Neuronal stem cell (in vitro differentiated cells): ENCODE data around the gene TMEM132D.

Experiments used
- DNase-seq: peaks from one replicate; pipeline ENCODE4 v3.0.0-alpha.2; 2013; ENCODE audit warnings: low spot score
- H2AFZ ChIP-seq: one replicate; pipeline ENCODE4 v1.6.1; 2013; ENCODE audit warnings: mild to moderate bottlenecking, low read length, inconsistent platforms
- H2AK5ac ChIP-seq: 2 replicates; pipeline ENCODE4 v1.6.1; 2013; ENCODE audit warnings: low read depth, mild to moderate bottlenecking, inconsistent platforms, low read length, moderate library complexity, mixed read lengths
- H2BK120ac ChIP-seq: 2 replicates; pipeline ENCODE4 v1.6.1; 2013; ENCODE audit warnings: low read depth, mild to moderate bottlenecking, inconsistent platforms, low read length, moderate library complexity, mixed read lengths
- H2BK12ac ChIP-seq: one replicate; pipeline ENCODE4 v1.6.1; 2013; ENCODE audit warnings: low read length, inconsistent platforms
- H2BK15ac ChIP-seq: 2 replicates; pipeline ENCODE4 v1.6.1; 2013; ENCODE audit warnings: mild to moderate bottlenecking, low read length, inconsistent platforms, mixed read lengths
- H2BK5ac ChIP-seq: one replicate; pipeline ENCODE4 v1.6.1; 2013; ENCODE audit warnings: inconsistent platforms, mild to moderate bottlenecking, low read length, moderate library complexity
- H3K14ac ChIP-seq: one replicate; pipeline ENCODE4 v1.6.1; 2013; ENCODE audit warnings: low read length, inconsistent platforms
- H3K18ac ChIP-seq: 2 replicates; pipeline ENCODE4 v1.6.1; 2013; ENCODE audit warnings: low read length, inconsistent platforms
- H3K23ac ChIP-seq: 2 replicates; pipeline ENCODE4 v1.6.1; 2013; ENCODE audit warnings: low read depth, mild to moderate bottlenecking, mixed read lengths, low read length, inconsistent platforms; ENCODE audit not compliant: poor library complexity
- H3K27ac ChIP-seq: replicated peaks from 3 replicates; pipeline ENCODE4 v1.5.1; 2013; ENCODE audit warnings: low read length, inconsistent platforms
- H3K27me3 ChIP-seq, 3 experiments: 2 replicates each; pipeline ENCODE4 v1.6.1; 2013; ENCODE audit warnings: low read length in 3 of 3, mild to moderate bottlenecking in 2 of 3, inconsistent platforms in 1 of 3, low read depth in 1 of 3, mixed read lengths in 1 of 3, moderate library complexity in 1 of 3; ENCODE audit not compliant: control insufficient read depth in 3 of 3, insufficient read depth in 3 of 3
- H3K36me3 ChIP-seq, 2 donors: replicated peaks in 1 of 2; 2 replicates each; pipeline ENCODE4 v1.6.1; 2013; ENCODE audit warnings: low read length in 2 of 2; ENCODE audit not compliant: control insufficient read depth in 2 of 2, insufficient read depth in 2 of 2
- H3K4ac ChIP-seq: 2 replicates; pipeline ENCODE4 v1.6.1; 2013; ENCODE audit warnings: inconsistent platforms, mild to moderate bottlenecking, low read length, moderate library complexity
- H3K4me1 ChIP-seq, 2 donors: 1 replicate in 1 of 2; 2 replicates in 1 of 2; pipeline ENCODE4 v1.6.1; 2013; ENCODE audit warnings: low read length in 2 of 2, low read depth in 1 of 2; ENCODE audit not compliant: control insufficient read depth in 2 of 2, insufficient read depth in 1 of 2
- H3K4me2 ChIP-seq: one replicate; pipeline ENCODE4 v1.6.1; 2013; ENCODE audit warnings: mild to moderate bottlenecking, low read length, inconsistent platforms; ENCODE audit not compliant: insufficient read depth, poor library complexity, severe bottlenecking
- H3K4me3 ChIP-seq, 2 donors: 2 replicates each; pipeline ENCODE4 v1.5.1; 2013; ENCODE audit warnings: low read length in 2 of 2, mild to moderate bottlenecking in 2 of 2, inconsistent platforms in 1 of 2, moderate library complexity in 1 of 2
- H3K79me1 ChIP-seq: one replicate; pipeline ENCODE4 v1.6.1; 2013; ENCODE audit warnings: low read depth, mild to moderate bottlenecking, inconsistent platforms, low read length, moderate library complexity
- H3K9ac ChIP-seq: one replicate; pipeline ENCODE4 v1.6.1; 2013; ENCODE audit warnings: mild to moderate bottlenecking, low read depth, low read length, inconsistent platforms; ENCODE audit not compliant: poor library complexity
- H3K9me3 ChIP-seq, 2 donors: replicated peaks in 1 of 2; 2 replicates each; pipeline versions ENCODE3 to v1.6.1; 2013; ENCODE audit warnings: low read length in 2 of 2, mild to moderate bottlenecking in 2 of 2, inconsistent platforms in 1 of 2, low read depth in 1 of 2, mixed read lengths in 1 of 2, moderate library complexity in 1 of 2; ENCODE audit not compliant: control insufficient read depth in 2 of 2, insufficient read depth in 1 of 2
- H4K8ac ChIP-seq: one replicate; pipeline ENCODE4 v1.6.1; 2013; ENCODE audit warnings: low read depth, mild to moderate bottlenecking, inconsistent platforms, low read length, moderate library complexity
- H4K91ac ChIP-seq: one replicate; pipeline ENCODE4 v1.6.1; 2013; ENCODE audit warnings: low read length, low read depth, mild to moderate bottlenecking, inconsistent platforms; ENCODE audit not compliant: poor library complexity
- WGBS, 2 donors: extraction: QIAGEN DNeasy Blood & Tissue Kit; methylation state at CpG; one replicate each; pipeline ENCODE4 v1.1.7; 2013; ENCODE audit warnings: missing lambda C conversion rate in 2 of 2, mixed read lengths in 1 of 2; ENCODE audit not compliant: insufficient read length in 2 of 2, insufficient replicate concordance in 1 of 2; ENCODE audit errors: extremely low coverage in 2 of 2; 5-methylcytosine and 5-hydroxymethylcytosine counted together

Gene TMEM132D

DNA sequence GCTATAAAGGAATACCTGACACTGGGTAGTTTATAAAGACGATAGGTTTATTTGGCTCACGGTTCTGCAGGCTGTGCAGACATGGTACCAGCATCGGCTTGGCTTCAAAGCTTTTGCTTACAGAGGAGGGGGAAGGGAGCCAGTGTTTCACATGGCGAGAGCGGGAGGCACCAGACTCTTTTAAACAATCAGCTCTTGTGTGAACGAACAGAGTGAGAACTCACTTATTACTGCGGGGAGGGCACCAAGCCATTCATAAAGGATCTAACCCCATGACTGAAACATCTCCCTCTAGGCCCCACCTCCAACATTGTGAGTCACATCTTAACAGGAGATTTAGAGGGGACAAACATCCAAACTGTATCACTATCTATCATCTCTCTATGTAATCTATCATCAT, 227.4 kb downstream of the TMEM132D start:
- Histone ChIP-seq H2BK12ac (no peak overlapping the region), H4K8ac (no peak overlapping the region), H3K9me3 (peaks cover 0 to 2% of the 10 kb centered on the region in 2 donors), H2BK5ac (no peak overlapping the region), H3K27me3 (no peaks in the 10 kb centered on the region), H3K79me1 (no peaks in the 10 kb centered on the region), H3K4me2 (no peak overlapping the region), H2BK15ac (no peak overlapping the region), H3K4me1 (no peaks in the 10 kb centered on the region), H3K18ac (no peak overlapping the region), H3K27ac (no peak overlapping the region), H2AFZ (no peak overlapping the region), H3K23ac (no peak overlapping the region), H4K91ac (no peak overlapping the region), H3K4me3 (no peak overlapping the region), H3K4ac (no peak overlapping the region), H3K14ac (no peak overlapping the region), H3K36me3 (no peaks in the 10 kb centered on the region), H2AK5ac (no peak overlapping the region), H3K9ac (no peak overlapping the region), H2BK120ac (no peak overlapping the region)
- DNase-seq: no peak
- WGBS, 2 donors: no CpG with 5 or more reads among the region's 7 CpGs

DNA sequence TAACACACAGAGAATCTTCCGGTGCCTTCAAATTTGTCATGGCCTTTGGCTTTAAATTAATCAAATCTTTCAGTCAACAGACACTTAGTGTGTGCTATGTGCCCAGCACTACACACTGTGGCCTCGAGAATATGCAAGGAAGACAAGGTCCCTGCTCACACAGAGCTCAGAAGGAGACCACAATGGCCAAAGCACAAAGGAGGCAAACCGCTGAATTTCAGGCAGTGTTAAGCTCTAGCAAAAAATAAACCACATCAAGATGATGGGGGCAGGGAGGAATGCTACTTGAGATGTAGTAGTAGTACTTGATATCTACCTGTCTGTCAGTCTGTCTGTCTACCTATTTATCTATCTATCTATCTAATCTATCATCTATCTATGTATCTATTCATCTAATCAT, 227.9 kb downstream of the TMEM132D start:
- no CpG with 5 or more reads among the region's 3 CpGs for WGBS, 2 donors
- Histone ChIP-seq H3K4me2 (no peak overlapping the region), H4K91ac (no peak overlapping the region), H3K23ac (no peak overlapping the region), H3K4ac (no peak overlapping the region), H3K18ac (no peak overlapping the region), H3K9me3 (peaks cover 0 to 2% of the 10 kb centered on the region in 2 donors), H2BK15ac (no peak overlapping the region), H2BK12ac (no peak overlapping the region), H3K27ac (no peak overlapping the region), H3K27me3 (no peaks in the 10 kb centered on the region), H3K36me3 (no peaks in the 10 kb centered on the region), H3K14ac (no peak overlapping the region), H3K79me1 (no peaks in the 10 kb centered on the region), H2BK5ac (no peak overlapping the region), H2AFZ (no peak overlapping the region), H3K9ac (no peak overlapping the region), H3K4me3 (no peak overlapping the region), H2BK120ac (no peak overlapping the region), H4K8ac (no peak overlapping the region), H3K4me1 (no peaks in the 10 kb centered on the region), H2AK5ac (no peak overlapping the region)
- DNase-seq: no peak

DNA sequence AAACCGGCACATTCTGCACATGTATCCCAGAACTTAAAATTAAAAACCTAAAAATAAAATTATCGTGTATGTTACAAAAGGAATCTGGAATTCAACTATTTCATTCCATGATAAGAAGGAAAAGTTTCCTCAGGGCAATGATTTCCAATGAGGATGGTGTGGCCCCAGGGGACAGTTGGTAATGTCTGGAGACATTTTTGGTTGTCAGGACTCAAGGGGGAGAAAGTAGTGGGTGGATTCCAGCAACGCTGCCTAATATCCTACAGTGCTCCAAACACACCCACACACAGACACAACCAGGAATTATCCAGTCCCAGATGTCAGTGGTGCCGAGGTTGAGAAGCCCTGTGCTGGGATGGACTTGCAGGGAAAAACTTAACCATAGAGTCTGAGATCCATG, 228.3 kb downstream of the TMEM132D start:
- Histone ChIP-seq H3K36me3 (no peaks in the 10 kb centered on the region), H3K27ac (no peak overlapping the region), H2BK120ac (no peak overlapping the region), H2BK5ac (no peak overlapping the region), H4K91ac (no peak overlapping the region), H3K79me1 (no peaks in the 10 kb centered on the region), H3K9ac (no peak overlapping the region), H3K4ac (no peak overlapping the region), H3K9me3 (no peaks in the 10 kb centered on the region), H3K4me2 (no peak overlapping the region), H2AFZ (no peak overlapping the region), H3K18ac (no peak overlapping the region), H3K4me1 (no peaks in the 10 kb centered on the region), H2BK12ac (no peak overlapping the region), H2BK15ac (no peak overlapping the region), H3K14ac (no peak overlapping the region), H4K8ac (no peak overlapping the region), H2AK5ac (no peak overlapping the region), H3K23ac (no peak overlapping the region), H3K27me3 (no peaks in the 10 kb centered on the region), H3K4me3 (no peak overlapping the region)
- DNase-seq: no peak
- WGBS, 2 donors: no CpG with 5 or more reads among the region's 4 CpGs

DNA sequence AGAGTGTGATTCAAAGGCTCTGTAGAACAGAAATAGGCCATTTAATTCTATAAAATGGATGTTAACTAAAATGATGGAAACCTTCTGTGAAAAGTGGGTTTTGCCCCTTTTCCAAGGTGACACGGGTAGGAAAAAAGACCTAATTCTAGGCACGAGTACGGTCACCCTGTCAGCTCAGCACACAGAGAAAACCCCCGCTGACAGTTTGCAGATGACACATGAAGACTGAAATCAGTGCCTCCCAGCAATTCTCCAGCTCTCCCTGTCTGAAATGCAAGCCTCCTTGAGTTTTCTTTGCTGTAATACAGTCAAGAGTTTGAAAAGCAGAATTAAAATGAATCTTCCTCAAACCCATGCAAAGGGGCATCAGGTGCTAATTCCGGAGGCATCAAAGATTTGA, 230.0 kb downstream of the TMEM132D start:
- no peaks in the 10 kb centered on the region for H3K79me1 ChIP-seq
- no peak overlapping the region for H3K14ac ChIP-seq
- no CpG with 5 or more reads among the region's 5 CpGs for WGBS, 2 donors
- H3K27me3 ChIP-seq: no peaks in the 10 kb centered on the region
- H2AK5ac ChIP-seq: no peak overlapping the region
- no peak overlapping the region for H3K23ac ChIP-seq
- H2BK120ac ChIP-seq: no peak overlapping the region
- no peak overlapping the region for H4K8ac ChIP-seq
- H3K9ac ChIP-seq: no peak overlapping the region
- no peak overlapping the region for H3K27ac ChIP-seq
- no peak for DNase-seq
- H3K36me3 ChIP-seq: no peaks in the 10 kb centered on the region
- H3K4me1 ChIP-seq: no peaks in the 10 kb centered on the region
- H3K4me2 ChIP-seq: no peak overlapping the region
- no peak overlapping the region for H2BK12ac ChIP-seq
- no peak overlapping the region for H2BK5ac ChIP-seq
- no peaks in the 10 kb centered on the region for H3K9me3 ChIP-seq
- no peak overlapping the region for H3K18ac ChIP-seq
- no peak overlapping the region for H2BK15ac ChIP-seq
- H3K4ac ChIP-seq: no peak overlapping the region
- H3K4me3 ChIP-seq: no peak overlapping the region
- no peak overlapping the region for H4K91ac ChIP-seq
- no peak overlapping the region for H2AFZ ChIP-seq
